ENCODE measurements around the gene MLLT10. TPM values are rescaled to one million over a fixed set of nuclear protein-coding genes. Genes with fewer than 3 reads are reported as not detected.
"Not testable (repeated sequence)": the region's sequence is repeated elsewhere in the genome, so short reads cannot be mapped to it uniquely, and the experiment has no call there.

MLLT10 gene
- total and polyA plus RNA-seq, 4 experiments from 2014 or later, result 5.2 to 73.4 (median 36.5) TPM

DNA sequence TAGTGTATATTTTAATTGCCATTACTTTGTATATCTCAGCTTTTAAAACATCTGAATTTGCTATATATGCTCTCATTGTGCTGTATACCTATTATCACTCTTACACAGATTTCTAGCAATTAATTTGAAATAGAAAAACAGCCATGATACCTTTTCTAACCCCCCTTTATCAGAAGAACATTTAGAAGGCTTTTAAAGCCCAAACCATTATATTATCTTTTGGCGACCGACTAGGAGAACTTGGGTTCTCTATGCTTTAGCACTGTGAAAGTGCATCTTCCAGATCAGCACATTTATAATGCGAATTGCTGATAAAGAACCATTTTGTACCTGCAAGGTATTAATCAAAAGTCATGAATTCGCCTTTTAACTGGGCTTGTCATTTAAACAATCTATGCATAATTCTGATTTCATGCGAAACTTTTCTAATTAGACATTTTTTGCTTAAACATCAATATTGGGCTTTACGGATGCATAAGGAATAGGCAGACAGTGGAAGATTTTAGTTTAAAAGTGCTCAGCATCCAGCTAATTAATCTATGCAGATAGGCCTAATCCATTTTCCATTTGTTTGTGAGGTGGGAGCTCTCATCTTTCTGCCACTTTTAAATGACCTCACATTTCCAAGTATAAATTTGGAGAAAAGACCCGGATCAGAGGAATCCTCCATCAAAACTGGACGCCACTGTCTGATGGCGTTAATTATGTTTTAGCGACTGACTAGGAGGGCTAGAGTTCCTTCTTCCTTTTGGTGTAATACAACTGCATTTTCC, 1.2 kb upstream of the MLLT10 start:
- intact Hi-C loops (cut with micrococcal nuclease), result loop anchor here (2.0 to 5.0 kb wide), 2 partner anchors 904 to 1904 kb away; partner anchors contain the start of gene OTUD1
- peaks cover 9 to 37% (median 22%) of the 10 kb centered on the region in 4 donors for H3K4me1 Mint-ChIP-seq

DNA sequence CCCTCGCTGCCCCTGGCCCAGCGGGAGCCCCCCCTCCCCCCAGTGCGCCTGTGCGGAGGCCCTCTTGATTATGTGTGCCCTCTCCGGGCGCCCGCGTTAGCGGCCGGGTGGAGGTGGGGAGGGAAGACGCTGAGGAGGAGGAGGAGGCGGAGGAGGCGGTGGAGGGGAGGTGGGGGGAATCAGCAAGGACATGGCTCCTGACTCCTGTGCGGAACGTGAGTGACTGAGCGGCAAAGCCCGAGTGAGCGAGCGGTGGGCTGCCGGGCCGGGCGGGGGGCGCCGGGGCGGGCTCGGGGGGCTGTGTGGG, 201 bp downstream of the MLLT10 start:
- Histone ChIP-seq H3K27ac (ENCODE audit: low read depth, low read length) (peak overlapping the region; percentile 63), H3K36me3 (ENCODE audit: insufficient read depth, low read length) (no peaks in the 10 kb centered on the region), H3K4me3 (ENCODE audit: low read length in 2 of 2) (peak overlapping the region in 1 of 2 donors; percentile 69), H3K4me1 (ENCODE audit: insufficient read depth, low read length) (peaks cover 19% of the 10 kb centered on the region), H3K9me3 (ENCODE audit: control insufficient read depth in 1 of 2, low read length in 2 of 2) (no peaks in the 10 kb centered on the region), H3K27me3 (ENCODE audit: insufficient read depth, low read length) (no peaks in the 10 kb centered on the region)
- ChIA-PET POLR2A (ENCODE audit: partially characterized antibody) (interaction anchor here (0.6 to 2.3 kb wide), 6 partner anchors 9 to 903 kb away, joined by 4 to 19 read pairs (median 6); partner anchors contain the start of genes DNAJC1 and SKIDA1), CTCF (ENCODE audit: partially characterized antibody) (interaction anchor here (0.8 to 1.9 kb wide), 2 partner anchors 16 to 38 kb away, joined by 3 to 7 read pairs; no protein-coding TSS in a partner anchor)
- H3K9me3 Mint-ChIP-seq, result no peaks in the 10 kb centered on the region
- peak overlapping the region; percentile 85 to 95 (median 90) for H3K4me3 Mint-ChIP-seq
- no peak for DNase-seq
- peak overlapping the region; percentile 78 to 95 (median 92) for H3K27ac Mint-ChIP-seq
- peaks cover 10 to 35% (median 21%) of the 10 kb centered on the region in 4 donors for H3K4me1 Mint-ChIP-seq
- intact Hi-C loops (cut with micrococcal nuclease), result loop anchor here (1.0 to 5.0 kb wide), 6 partner anchors 8 to 1903 kb away; partner anchors contain the start of genes COMMD3 and OTUD1
- H3K36me3 Mint-ChIP-seq, result peaks cover 4 to 22% of the 10 kb centered on the region in 2 donors
- no peaks in the 10 kb centered on the region for H3K27me3 Mint-ChIP-seq

More for the DNA sequence above, 1.2 kb upstream of the MLLT10 start:
- Histone ChIP-seq H3K9me3 (ENCODE audit: control insufficient read depth in 1 of 2, low read length in 2 of 2) (no peaks in the 10 kb centered on the region), H3K27me3 (ENCODE audit: insufficient read depth, low read length) (no peaks in the 10 kb centered on the region), H3K27ac (ENCODE audit: low read depth, low read length) (peak overlapping the region; percentile 63), H3K36me3 (ENCODE audit: insufficient read depth, low read length) (no peaks in the 10 kb centered on the region), H3K4me1 (ENCODE audit: insufficient read depth, low read length) (peaks cover 19% of the 10 kb centered on the region), H3K4me3 (ENCODE audit: low read length in 2 of 2) (peak overlapping the region; percentile 69 to 88)
- ChIA-PET POLR2A (ENCODE audit: partially characterized antibody) (interaction anchor here (0.5 to 2.3 kb wide), 11 partner anchors 7 to 1562 kb away, joined by 3 to 19 read pairs (median 5); partner anchors contain the start of genes DNAJC1 and SKIDA1), CTCF (ENCODE audit: partially characterized antibody) (interaction anchor here (0.8 to 1.9 kb wide), 2 partner anchors 15 to 36 kb away, joined by 3 to 7 read pairs; no protein-coding TSS in a partner anchor)
- peak overlapping the region; percentile 85 to 98 (median 95) for H3K27ac Mint-ChIP-seq
- H3K4me3 Mint-ChIP-seq, result peak overlapping the region; percentile 92 to 99 (median 95)
- DNase-seq, result no peak
- peaks cover 0 to 15% of the 10 kb centered on the region in 2 donors for H3K36me3 Mint-ChIP-seq
- no peaks in the 10 kb centered on the region for H3K27me3 Mint-ChIP-seq
- no peaks in the 10 kb centered on the region for H3K9me3 Mint-ChIP-seq

DNA sequence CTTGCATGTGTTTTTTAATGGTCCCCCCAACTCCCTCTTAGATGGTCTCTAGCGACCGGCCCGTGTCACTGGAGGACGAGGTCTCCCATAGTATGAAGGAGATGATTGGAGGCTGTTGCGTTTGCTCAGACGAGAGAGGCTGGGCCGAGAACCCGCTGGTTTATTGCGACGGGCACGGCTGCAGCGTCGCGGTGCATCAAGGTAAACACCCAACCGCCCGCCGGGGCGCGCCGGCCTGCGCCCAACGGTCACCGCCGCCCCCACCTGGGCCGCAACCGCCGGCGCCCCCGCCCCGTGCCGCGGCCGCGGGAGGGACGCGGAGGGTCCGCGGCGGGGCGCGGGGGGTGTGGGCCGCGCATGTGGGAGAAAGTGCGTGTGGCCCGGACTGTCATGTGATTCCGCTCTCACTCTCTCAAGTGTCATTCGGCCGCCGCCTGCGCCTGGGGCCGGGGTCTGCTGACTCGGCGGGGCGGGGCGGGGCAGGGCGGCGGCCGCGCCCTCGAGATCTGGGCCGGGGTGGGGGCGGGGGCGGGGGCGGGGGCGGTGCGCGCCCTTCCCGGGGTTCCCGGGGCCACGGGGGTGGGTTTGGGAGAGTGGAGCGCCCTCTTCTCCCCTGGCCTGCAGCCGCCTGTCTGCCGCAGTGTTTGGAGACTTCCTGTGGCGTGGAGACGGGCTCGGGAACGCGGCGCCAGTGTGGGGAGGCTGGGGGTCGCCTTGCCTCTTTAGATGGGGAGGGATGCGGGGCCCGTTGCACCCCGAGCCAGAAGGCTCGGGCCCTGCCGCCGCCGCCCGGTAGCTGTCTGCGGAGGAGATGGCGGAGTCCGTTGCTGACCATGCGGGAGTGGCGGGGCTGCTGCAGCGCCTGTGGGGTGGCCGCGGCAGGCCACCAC, 817 bp downstream of the MLLT10 start:
- H3K4me3 Mint-ChIP-seq, result peak overlapping the region; percentile 85 to 95 (median 90)
- ChIA-PET CTCF (ENCODE audit: partially characterized antibody) (no interaction called here), POLR2A (ENCODE audit: partially characterized antibody) (interaction anchor here (0.7 to 2.0 kb wide), 3 partner anchors 9 to 41 kb away, joined by 3 to 15 read pairs (median 5); partner anchors contain the start of gene SKIDA1)
- H3K27me3 ChIP-seq (ENCODE audit: insufficient read depth, low read length), result no peaks in the 10 kb centered on the region
- no peaks in the 10 kb centered on the region for H3K9me3 ChIP-seq (ENCODE audit: control insufficient read depth in 1 of 2, low read length in 2 of 2)
- peak; percentile 43 to 73 (median 56) for DNase-seq
- intact Hi-C loops (cut with micrococcal nuclease), result loop anchor here (1.0 to 5.0 kb wide), 6 partner anchors 9 to 1902 kb away; partner anchors contain the start of genes COMMD3 and OTUD1
- H3K27ac ChIP-seq (ENCODE audit: low read depth, low read length), result peak overlapping the region; percentile 63
- H3K36me3 ChIP-seq (ENCODE audit: insufficient read depth, low read length), result no peaks in the 10 kb centered on the region
- peaks cover 19% of the 10 kb centered on the region for H3K4me1 ChIP-seq (ENCODE audit: insufficient read depth, low read length)
- H3K27me3 Mint-ChIP-seq, result no peaks in the 10 kb centered on the region
- peak overlapping the region; percentile 84 to 95 (median 92) for H3K27ac Mint-ChIP-seq
- peaks cover 4 to 25% of the 10 kb centered on the region in 2 donors for H3K36me3 Mint-ChIP-seq
- peaks cover 10 to 35% (median 21%) of the 10 kb centered on the region in 4 donors for H3K4me1 Mint-ChIP-seq
- peak overlapping the region; percentile 23 to 69 for H3K4me3 ChIP-seq (ENCODE audit: low read length in 2 of 2)
- H3K9me3 Mint-ChIP-seq, result no peaks in the 10 kb centered on the region

GRCh38 chr10:21535494-21535965, 1.5 kb downstream of the MLLT10 start:
- Mint-ChIP-seq H3K27me3 (no peaks in the 10 kb centered on the region), H3K4me3 (peak overlapping the region; percentile 74 to 86 (median 81)), H3K27ac (peak overlapping the region; percentile 70 to 88 (median 84)), H3K36me3 (peaks cover 4 to 30% of the 10 kb centered on the region in 2 donors), H3K9me3 (no peaks in the 10 kb centered on the region), H3K4me1 (peaks cover 10 to 35% (median 21%) of the 10 kb centered on the region in 4 donors)
- CTCF ChIA-PET (ENCODE audit: partially characterized antibody), result no interaction called here
- Histone ChIP-seq H3K4me3 (ENCODE audit: low read length in 2 of 2) (peak overlapping the region; percentile 23 to 50), H3K36me3 (ENCODE audit: insufficient read depth, low read length) (peaks cover 5% of the 10 kb centered on the region), H3K4me1 (ENCODE audit: insufficient read depth, low read length) (peaks cover 19% of the 10 kb centered on the region), H3K9me3 (ENCODE audit: control insufficient read depth in 1 of 2, low read length in 2 of 2) (no peaks in the 10 kb centered on the region), H3K27me3 (ENCODE audit: insufficient read depth, low read length) (no peaks in the 10 kb centered on the region), H3K27ac (ENCODE audit: low read depth, low read length) (peak overlapping the region; percentile 37)
- intact Hi-C loops (cut with micrococcal nuclease), result loop anchor here (2.0 kb wide), 1 partner anchor 39 kb away; no protein-coding TSS in a partner anchor
- DNase-seq, result no peak
- POLR2A ChIA-PET (ENCODE audit: partially characterized antibody), result interaction anchor here (0.7 to 0.9 kb wide), 2 partner anchors 10 to 41 kb away, joined by 3 to 5 read pairs; partner anchors contain the start of gene SKIDA1

GRCh38 chr10:21535976-21536375, 1.9 kb downstream of the MLLT10 start:
- H3K27ac ChIP-seq (ENCODE audit: low read depth, low read length); H3K9me3 ChIP-seq (ENCODE audit: control insufficient read depth in 1 of 2, low read length in 2 of 2); H3K9me3 Mint-ChIP-seq; CTCF ChIA-PET (ENCODE audit: partially characterized antibody); H3K4me3 ChIP-seq (ENCODE audit: low read length in 2 of 2); H3K27me3 ChIP-seq (ENCODE audit: insufficient read depth, low read length); DNase-seq; H3K27me3 Mint-ChIP-seq; H3K36me3 ChIP-seq (ENCODE audit: insufficient read depth, low read length): not testable (repeated sequence)
- POLR2A ChIA-PET (ENCODE audit: partially characterized antibody), result interaction anchor here (0.9 kb wide), 1 partner anchor 10 kb away, joined by 5 read pairs; the partner anchor contains the start of gene SKIDA1
- Mint-ChIP-seq H3K4me1 (peaks cover 10 to 35% (median 21%) of the 10 kb centered on the region in 4 donors), H3K4me3 (peak overlapping the region; percentile 74 to 86 (median 81)), H3K27ac (peak overlapping the region in 5 of 7 donors; percentile 42 to 88 (median 77)), H3K36me3 (peaks cover 7 to 32% of the 10 kb centered on the region in 2 donors)
- H3K4me1 ChIP-seq (ENCODE audit: insufficient read depth, low read length), result peaks cover 19% of the 10 kb centered on the region
- intact Hi-C loops (cut with micrococcal nuclease), result loop anchor here (2.0 kb wide), 1 partner anchor 39 kb away; no protein-coding TSS in a partner anchor

GRCh38 chr10:21536874-21537273, 2.8 kb downstream of the MLLT10 start:
- H3K27ac ChIP-seq (ENCODE audit: low read depth, low read length), result no peak overlapping the region
- Mint-ChIP-seq H3K27me3 (no peaks in the 10 kb centered on the region), H3K36me3 (peaks cover 15 to 41% of the 10 kb centered on the region in 2 donors), H3K4me1 (peaks cover 14 to 38% (median 24%) of the 10 kb centered on the region in 4 donors), H3K9me3 (no peaks in the 10 kb centered on the region), H3K27ac (peak overlapping the region in 6 of 7 donors; percentile 26 to 84 (median 38)), H3K4me3 (peak overlapping the region in 6 of 8 donors; percentile 21 to 49 (median 30))
- DNase-seq, result no peak
- H3K9me3 ChIP-seq (ENCODE audit: control insufficient read depth in 1 of 2, low read length in 2 of 2), result no peaks in the 10 kb centered on the region
- CTCF ChIA-PET (ENCODE audit: partially characterized antibody), result interaction anchor here (1.0 to 2.6 kb wide), 3 partner anchors 14 to 416 kb away, joined by 3 to 13 read pairs (median 3); no protein-coding TSS in a partner anchor
- H3K4me3 ChIP-seq (ENCODE audit: low read length in 2 of 2), result no peak overlapping the region
- H3K36me3 ChIP-seq (ENCODE audit: insufficient read depth, low read length), result peaks cover 15% of the 10 kb centered on the region
- no peaks in the 10 kb centered on the region for H3K27me3 ChIP-seq (ENCODE audit: insufficient read depth, low read length)
- H3K4me1 ChIP-seq (ENCODE audit: insufficient read depth, low read length), result peaks cover 19% of the 10 kb centered on the region
- POLR2A ChIA-PET (ENCODE audit: partially characterized antibody), result interaction anchor here (1.7 kb wide), 1 partner anchor 11 kb away, joined by 6 read pairs; the partner anchor contains the start of gene SKIDA1
- intact Hi-C loops (cut with micrococcal nuclease), result no loop called here
